Activated T-cell treated with anti-CD3 and anti-CD28 coated beads for 1 hour (primary cell): ENCODE results near the gene PSMB7.

Experiments used
- DNase-seq: peaks from one replicate; pipeline ENCODE4 v3.0.0-alpha.2; 2020; ENCODE audit warnings: low read depth

Gene PSMB7

DNA sequence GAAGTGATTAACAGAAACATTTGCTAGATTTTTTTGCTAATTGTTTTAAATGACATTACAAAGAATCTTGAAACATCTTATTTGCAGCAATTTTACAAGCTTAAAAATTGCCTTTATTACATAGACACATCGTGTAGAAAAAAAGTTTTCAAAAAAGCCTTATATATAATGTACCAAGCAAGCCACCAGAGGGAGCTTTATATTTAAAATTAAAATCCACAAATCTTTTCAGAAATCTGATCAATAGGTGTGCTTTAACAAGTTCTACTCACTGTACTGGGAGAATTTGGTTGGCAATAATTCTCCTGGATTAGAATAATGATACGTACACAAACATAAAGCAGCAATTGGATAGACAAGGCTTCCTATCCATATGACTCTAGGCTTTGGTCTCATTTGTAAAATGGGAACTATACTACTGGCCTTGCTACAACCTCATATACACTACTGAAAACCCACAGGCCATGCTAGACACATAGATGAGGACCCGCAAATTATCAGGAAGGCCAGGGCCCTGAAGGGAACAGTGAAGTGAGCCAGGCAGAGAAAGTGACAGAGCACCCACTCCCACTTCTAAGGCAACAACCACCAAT is 4.8 kb downstream of the PSMB7 start:
- no peak for DNase-seq

DNA sequence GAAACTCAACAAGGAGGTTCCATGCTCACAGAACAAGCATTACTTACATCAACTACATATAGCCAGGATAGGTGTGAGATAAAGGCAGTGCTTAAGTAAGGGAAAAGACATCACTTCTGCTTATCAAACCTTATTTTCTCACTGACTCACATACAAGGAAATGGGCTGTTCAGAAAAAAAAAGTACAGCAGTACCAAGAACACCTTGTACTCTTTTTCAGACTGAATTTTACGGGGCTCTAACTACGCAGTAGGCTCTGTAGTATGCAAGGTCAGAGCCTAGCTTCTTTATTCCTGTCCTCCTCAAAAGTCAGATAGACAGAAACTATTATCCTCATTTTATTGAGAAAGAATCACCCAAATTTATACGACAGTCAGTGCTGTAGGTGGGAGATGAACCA is 5.8 kb downstream of the PSMB7 start:
- DNase-seq: no peak

DNA sequence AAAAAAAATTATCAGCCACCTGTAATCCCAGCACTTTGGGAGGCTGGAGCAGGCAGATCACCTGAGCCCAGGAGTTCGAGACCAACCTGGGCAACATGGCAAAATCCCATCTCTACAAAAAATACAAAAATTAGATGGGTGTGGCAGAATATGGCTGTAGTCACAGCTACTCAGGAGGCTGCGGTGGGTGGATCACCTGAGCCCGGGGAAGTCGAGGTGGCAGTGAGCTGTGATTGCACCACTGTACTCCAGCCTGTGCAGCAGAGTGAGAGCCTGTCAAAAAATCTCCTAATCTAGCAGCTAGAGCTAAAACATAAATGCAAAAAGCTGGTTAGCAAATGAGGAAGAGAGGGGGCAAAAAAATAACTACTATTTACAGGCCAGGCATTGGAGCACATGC is 12.0 kb downstream of the PSMB7 start:
- no peak for DNase-seq

DNA sequence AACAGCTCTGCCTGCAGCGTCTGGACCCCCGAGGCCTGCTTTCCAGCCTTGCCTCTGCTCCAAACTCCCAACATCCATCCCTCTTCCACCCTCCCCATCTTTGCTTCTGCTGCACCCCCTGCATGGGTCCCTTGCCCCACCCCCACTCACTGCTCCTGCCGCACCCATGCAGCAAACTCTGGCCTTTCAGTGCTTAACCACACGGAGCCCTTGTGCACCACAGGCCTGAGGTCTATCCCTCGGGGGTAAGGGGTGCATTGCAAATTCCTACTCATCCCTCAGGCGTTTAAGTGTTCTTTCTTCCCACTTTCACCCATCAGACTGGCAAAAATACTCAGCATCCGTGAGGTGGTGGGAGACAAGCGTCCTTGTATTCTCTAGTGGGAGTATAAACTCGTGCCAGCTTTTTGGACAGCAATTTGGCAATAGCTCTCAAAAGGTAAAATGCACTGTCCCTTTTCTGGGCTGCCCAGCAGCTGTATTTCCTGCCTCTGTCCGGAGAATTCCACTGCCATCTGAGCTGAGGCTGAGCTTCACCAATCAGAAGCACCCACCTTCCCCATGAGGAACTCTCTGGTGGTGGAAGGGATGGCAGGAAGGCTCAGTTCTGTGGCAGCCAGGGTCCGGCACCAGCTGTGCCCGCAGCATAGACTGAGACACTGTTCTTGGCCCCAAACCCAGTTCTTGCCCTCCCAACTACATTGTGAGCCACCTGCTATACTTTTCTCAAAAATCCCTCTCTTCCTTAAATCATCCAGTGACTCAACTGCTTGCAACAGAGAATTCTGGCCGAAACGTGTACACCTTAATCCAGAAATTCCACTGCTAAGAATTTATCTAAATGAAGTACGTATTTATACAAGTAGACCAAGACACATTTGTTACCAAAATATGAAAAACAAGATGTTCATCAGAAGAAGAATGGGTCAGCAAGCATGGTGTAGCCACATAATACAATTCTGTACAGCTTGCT is 15.0 kb downstream of the PSMB7 start:
- DNase-seq: no peak

DNA sequence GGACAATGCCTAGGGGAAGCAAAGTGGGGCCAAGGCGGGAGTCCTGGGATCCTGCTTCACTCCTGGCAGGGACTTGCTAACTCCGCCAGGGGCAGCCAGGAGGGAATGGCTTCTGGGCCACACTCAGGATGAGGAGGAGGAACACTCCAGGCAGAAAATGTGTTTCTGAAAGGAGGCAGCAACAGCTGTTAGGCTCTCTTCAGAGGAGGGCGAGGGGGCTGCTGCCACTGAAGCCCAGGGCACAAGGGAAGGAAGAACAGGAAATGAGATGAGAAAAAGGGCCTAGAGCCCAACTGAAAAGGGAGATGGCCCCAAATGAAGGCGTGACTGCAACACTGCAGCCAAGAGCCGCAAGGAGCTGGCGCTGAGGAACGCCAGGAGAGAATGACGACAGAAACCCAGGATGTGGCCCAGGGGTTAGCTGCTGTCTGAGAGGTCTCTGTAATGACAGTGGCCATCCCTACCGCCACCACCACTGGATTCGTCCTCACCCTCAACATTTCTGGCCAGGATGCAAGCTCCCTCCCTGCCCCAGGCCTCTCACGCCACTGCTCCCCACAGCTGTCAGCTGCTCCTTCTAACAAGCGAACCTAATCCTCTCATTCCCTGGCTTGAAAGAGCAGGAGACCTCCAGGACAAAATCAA is 15.8 kb downstream of the PSMB7 start:
- no peak for DNase-seq

DNA sequence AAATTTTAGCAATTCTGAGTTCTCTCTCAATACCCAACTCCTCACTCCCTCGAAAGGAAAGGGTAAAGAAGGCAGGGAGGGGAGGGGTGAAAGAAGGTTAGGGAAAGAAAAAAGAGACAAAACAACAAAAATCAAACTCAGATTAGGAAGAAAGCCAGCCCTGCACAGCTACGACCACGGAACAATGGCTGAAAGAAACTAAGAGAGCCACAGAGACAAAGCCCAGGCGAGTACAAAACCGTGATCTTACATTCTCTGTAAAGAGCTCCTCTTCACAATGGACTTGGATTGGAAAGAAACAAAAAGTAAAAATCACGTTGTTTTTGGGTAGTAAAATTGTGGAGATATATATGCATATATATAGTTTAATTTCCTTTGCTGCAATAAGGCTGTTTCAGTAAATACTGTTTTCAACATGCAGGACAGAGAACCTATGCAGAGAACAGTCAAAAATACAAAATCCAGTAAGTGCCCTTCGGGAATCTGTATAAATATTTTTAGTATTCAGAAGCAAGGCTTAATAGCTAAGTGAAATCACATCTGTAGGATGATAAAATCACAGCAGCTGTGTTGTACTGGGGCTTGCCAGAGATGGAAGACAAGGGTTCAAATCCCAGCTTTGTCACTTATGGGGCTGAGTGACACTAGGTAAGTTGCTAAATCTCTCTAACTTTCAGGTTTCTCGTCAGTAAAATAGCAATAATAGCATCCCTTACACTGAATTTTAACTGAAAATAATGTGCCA is 16.9 kb downstream of the PSMB7 start:
- no peak for DNase-seq

DNA sequence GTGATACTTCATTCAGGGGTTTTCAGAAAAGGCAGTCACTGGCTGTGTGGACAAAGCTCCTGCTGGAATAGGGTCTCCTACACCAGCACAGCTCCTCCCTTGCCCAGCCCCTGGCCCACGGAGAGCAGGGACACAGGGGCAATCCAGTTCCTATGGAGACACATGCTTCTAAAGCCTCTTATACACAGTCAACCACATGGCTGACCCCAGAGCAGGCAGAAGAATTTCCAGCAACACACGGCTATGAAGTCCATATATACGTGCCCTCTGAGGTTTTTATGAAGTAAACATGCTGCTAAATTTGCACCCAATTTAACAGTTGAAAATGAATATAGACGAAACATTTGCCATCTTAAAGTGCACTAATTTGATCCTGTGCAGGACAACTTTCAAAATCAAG is 19.4 kb downstream of the PSMB7 start:
- no peak for DNase-seq

DNA sequence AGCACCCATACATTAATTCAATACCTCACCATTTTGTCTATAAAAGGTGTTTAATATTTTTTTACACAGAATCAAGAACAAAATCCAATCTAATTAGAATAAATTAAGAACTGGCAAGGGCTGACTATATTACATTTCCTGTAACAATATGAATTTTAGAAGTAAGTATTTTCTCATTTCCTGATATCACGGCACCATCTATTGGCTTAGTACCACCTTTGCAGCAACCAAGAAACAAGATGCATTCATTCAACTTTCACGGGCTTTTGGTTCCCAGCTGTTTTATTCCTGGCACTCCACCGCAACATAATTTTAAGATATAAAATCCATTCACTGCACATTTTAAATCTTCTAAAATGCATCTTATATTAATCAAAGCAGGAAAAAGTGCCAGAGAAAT is 20.6 kb downstream of the PSMB7 start:
- no peak for DNase-seq

DNA sequence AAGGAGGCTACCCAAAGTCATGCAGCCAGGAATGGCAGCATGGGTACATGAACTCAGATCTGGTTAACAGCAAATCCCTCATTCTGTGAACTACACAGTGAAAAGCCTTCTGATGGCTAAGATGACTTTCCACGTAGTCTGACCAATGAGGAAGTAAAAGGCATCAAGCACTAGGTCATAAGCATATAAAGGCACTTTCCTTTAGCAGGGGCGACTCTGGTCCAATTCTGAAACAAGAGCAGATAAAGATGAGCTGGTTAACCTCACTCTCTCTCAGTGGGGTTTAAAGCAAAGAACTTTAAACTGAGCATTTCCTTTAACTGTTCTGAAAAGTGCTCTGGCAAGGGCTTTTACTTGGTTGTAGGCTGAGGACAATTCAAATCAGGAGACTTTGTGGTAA is 21.1 kb downstream of the PSMB7 start:
- DNase-seq: no peak

DNA sequence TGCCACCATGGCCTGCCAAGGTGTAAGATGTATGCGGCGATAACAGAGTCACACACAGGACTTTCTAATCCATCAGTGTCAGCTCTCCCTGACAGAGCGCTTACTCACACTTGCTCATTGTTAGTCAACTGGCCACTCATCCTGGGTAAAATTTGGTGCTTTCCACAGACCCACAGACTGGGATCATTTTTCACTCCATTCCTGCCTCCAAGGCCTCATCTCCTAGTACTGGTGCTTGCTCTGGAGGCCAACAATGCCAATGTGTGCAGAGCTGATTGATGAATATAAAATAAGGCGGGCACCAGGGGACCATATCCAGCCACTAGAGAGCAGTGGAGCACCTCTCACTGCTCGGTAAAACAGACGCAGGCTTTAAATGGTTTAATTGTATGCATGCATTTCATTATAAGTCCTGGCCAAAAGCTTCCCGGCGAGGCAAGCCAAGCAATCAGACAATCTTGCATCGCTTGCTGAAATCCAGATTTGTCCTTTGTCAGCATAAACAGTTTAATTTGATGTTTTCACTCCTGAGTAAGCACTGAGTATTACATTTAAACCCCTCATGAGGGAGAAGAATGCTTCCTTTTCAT is 22.3 kb downstream of the PSMB7 start:
- no peak for DNase-seq

DNA sequence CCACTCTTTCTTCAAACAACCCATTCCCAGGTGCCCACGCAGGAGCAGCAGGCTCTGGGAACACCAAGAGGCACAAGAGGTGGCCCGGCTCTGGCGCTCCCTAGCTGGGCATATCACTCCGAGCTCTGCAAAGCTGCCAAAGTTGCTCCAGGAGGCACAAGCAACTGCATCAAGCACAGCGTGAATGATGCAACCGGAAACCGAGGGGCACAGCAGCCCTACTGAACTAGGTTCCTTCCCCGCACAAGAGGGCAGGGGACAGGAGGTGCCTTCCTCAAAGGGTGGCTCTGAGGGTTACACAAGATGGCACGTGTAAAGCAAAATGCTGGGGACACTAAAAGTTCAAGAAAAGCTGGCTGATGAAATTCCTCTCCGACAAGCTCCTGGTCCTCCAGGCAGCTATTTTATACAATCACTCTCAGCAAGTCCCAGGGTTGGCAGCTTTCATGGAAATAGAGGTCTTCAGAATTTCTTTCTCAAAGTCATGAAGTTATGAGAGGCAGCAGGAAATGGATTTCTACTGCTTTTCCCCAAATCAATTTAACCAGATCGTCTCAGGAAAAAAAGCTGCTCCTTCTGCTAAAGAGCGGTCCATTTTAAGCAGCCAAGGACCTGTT is 22.9 kb downstream of the PSMB7 start:
- DNase-seq: no peak

DNA sequence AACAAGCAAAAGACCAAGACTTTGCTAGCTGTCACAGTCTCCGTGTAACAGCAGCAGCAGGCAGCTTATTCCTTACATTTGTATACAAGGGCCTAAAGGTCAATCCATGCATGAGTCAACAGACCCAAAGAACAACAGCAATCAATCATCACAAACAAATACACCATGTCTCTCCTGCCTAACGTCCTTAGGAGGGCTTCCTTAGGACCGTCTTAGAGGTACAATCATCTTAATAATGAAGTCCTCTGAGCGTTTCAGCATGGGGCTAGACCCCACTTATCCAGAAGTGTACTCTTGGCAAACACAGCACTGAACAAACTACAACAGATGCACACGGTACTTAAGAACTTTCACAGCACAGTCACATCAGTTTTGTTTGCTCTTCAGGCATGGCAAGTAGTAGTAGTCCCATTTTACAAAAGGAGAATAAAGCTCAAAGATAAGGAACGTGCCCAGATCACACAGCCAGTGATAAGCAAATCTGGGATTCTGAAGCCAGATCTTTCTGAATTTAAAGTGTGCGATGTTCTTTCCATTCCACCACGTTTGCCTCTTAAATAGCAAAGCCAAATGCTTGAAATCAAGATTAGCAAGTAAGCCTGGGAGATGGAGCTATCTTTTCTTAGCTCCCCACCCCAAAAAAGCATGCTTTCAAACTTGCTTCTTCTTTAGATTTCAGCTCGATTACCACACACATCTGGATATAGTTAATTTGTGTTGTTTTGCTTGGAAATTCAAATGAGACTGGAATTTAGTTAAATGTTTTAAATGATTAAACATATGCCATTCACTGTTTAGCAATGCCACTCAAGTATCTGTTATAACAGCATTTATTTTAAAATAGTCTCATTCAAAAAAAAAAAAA is 24.2 kb downstream of the PSMB7 start:
- no peak for DNase-seq

DNA sequence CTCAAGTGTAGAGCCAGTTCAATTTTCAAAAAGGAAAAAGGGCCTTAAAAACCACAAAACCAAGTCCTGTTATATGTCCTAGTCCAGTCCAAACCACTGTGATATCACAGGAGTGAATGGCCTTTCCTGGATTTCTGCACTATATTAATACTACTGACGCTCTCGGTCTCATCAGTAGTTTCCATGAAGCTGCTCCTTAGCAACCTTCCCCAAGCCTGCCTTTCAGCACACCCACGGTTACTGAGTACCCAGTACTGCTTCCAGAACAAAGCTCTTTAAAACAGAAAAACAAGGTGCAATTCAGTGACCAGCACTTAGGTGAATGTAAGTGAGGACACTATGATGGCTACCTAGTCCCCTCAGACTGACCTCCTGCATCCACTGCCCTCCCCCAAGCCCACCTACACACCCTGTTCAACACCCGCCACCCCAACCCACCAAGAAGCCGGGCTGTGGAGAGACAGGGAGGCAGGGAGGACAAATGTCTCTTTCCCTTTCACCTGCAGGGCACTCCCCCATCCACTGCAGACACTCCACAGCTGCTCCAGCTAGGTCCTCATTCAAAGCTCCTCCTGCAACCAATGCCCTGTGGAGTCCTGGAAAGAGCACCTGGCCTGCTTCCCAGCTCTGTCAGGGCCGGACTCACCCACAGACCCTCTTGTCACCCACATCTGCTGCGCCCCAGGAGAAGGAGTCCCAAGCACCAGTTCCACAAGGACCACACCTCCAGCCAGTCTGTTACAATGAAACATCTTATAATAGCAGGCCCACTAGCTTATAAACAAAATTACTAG is 25.9 kb downstream of the PSMB7 start:
- DNase-seq: no peak

DNA sequence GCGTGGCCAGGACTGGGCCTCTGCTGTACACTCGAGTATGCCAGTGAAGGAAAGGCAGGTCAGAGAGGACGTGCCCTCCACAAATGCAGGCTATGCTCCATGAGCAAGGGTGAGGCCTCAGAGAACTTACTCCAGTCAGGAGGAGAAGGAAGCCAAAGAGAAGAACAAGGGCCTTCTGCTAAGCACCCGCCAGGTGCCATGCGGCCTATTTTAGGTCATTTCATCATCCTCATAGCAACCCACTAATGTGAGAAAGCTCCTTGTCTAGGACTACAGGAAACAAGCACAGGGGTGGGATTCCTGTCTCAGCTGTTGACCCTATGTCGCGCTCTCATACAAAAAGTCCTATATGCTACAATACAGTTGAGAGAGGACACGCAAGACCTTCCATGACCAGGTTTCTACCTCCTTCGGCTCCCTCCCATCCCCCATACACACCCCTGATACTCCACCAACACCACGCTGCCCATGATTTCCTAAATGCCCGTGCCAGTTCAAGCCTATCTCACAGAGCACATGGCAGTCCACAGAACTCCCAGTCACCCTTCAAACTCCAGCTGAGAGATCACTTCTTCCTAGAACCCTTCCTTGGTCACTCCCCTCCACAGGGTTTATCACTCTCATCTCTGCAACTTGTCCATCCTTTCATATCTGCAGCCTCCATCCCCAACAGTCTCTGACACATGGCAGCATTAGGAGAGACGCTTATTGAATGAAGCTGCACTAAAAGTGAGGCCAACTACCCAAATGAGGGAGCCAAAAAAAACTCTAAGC is 26.8 kb downstream of the PSMB7 start:
- no peak for DNase-seq

DNA sequence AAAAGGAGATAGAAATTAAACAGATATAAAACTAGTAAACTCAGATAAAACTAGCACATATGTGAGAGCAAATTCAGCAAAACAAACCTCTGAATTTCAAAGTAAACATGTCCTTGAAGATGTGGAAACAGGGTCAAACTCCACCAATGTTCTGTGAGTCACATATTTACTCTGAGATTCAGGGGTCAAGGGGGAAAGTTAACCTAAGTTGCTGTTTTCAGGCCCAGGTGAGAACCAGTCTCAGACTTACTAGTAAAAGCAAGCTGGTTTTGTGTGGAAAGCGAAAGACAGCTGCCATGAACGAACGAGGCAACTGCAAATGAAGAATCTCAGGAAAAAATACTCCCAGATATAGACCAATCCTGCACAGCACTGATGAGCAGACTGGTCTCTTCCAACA is 29.0 kb downstream of the PSMB7 start:
- no peak for DNase-seq

DNA sequence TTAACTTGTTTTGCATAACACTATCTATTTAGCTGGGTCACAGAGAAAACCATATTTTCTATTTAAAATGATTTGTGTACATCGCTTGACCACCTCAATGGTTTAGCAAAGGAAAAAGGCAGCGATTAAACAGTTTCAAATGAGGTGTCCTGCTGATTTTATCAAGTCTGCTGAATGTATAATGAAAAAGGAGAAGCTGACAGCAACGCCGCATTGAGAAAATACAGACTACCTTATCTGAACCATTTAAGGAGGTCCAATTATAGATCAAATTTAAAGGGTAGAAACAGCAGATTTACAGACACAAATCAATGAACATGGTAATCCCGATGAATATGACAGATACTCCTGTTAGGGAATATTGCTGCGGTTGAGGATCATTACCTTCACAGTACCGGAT is 29.6 kb downstream of the PSMB7 start:
- DNase-seq: no peak

DNA sequence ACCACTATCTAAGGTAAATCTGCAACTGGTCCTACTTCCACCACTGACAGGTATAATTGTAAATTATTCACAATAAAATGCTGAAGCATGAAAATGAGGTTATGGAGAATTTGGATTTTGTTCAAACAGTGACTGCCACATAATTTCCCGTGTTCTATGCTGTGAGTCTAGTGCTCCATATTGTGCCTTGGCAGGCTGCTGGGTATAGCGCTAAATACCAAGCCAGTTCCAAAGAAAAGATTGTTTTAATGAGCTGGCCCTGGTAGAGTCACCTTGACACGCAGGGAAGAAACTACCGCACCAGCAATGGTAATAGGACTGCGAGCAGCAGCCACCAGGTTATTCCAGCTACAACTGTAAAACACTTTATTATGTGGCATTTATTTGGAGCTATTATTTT is 30.4 kb downstream of the PSMB7 start:
- DNase-seq: no peak

DNA sequence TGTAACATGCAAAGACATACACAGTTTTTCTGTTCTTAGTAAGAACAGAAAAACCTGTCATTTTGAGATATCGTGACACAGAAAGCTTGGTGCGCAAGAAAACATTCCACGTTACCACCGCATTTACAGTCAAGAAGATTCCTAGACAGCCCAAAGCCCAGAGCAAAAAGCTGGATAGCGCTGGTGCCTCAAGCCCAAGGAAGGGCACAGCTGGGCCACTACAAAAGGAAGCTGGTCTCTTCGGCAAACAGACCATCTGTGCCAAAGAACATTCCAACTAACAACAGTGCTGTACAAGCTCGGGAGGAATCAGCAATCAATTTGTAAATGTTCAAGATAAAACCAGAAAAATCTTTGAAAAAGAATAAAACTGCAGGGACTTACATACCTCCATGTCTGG is 31.0 kb downstream of the PSMB7 start:
- DNase-seq: no peak
